Measurements from ENCODE around the gene JCHAIN. TPM values are rescaled to one million over a fixed set of nuclear protein-coding genes. Genes with fewer than 3 reads are reported as not detected.

JCHAIN gene
- total RNA-seq: 10 to 100 TPM; 15.8 to 99.9 (median 36.0) TPM

GRCh38 chr4:70666369-70666768 lies at the start of gene JCHAIN:
JCHAIN (minus strand) TSS chr4:70666508; CDS start chr4:70666490, 18 bp downstream.
- no peak for ATAC-seq (ENCODE audit: low FRiP score)
- TF ChIP-seq CTCF (IDR thresholded peaks at IDR 0.05): no peak
- DNase-seq (ENCODE audit: low spot score): no peak

GRCh38 chr4:70715097-70715496 lies 48.8 kb upstream of the JCHAIN start:
- DNase-seq (ENCODE audit: low spot score) (no peak), ATAC-seq (ENCODE audit: low FRiP score) (peak; percentile 43)
- TF ChIP-seq CTCF (IDR thresholded peaks at IDR 0.05): no peak

GRCh38 chr4:70714079-70714887 lies 48.0 kb upstream of the JCHAIN start:
- ATAC-seq (ENCODE audit: low FRiP score): peak; percentile 53
- no peak for TF ChIP-seq CTCF (IDR thresholded peaks at IDR 0.05)
- no peak for DNase-seq (ENCODE audit: low spot score)

- TF ChIP-seq CTCF (IDR thresholded peaks at IDR 0.05): no peak
- ATAC-seq (ENCODE audit: low FRiP score): no peak
- DNase-seq (ENCODE audit: low spot score): no peak
Measured at GRCh38 chr4:70713453-70714078, 47.3 kb upstream of the JCHAIN start.

GRCh38 chr4:70712604-70713452 lies 46.5 kb upstream of the JCHAIN start:
- TF ChIP-seq CTCF (IDR thresholded peaks at IDR 0.05): no peak
- ATAC-seq (ENCODE audit: low FRiP score): no peak
- DNase-seq (ENCODE audit: low spot score): no peak

GRCh38 chr4:70712150-70712549 lies 45.8 kb upstream of the JCHAIN start:
- no peak for TF ChIP-seq CTCF (IDR thresholded peaks at IDR 0.05)
- ATAC-seq (ENCODE audit: low FRiP score): no peak
- no peak for DNase-seq (ENCODE audit: low spot score)

All from omental fat pad (tissue), 4 donors.